HG03521 (cell line): ENCODE results near the gene CSNK1A1.
"Not testable (repeated sequence)": the region's sequence is repeated elsewhere in the genome, so short reads cannot be mapped to it uniquely, and the experiment has no call there.

ENCODE experiments used
- ATAC-seq: cut with Tn5 transposase; IDR thresholded peaks from one replicate; pipeline ENCODE4 v1.9.1; 2021; ENCODE audit warnings: mild to moderate bottlenecking, moderate library complexity; ENCODE audit not compliant: unreplicated experiment

CSNK1A1 gene

GRCh38 chr5:149459891-149460290 is 91.3 kb downstream of the CSNK1A1 start:
- ATAC-seq = no peak

- ATAC-seq = no peak
Measured at GRCh38 chr5:149457393-149457763, 93.9 kb downstream of the CSNK1A1 start.

- ATAC-seq = no peak
Measured at GRCh38 chr5:149456597-149457392, 94.4 kb downstream of the CSNK1A1 start.

GRCh38 chr5:149455889-149456409 is 95.3 kb downstream of the CSNK1A1 start:
- no peak for ATAC-seq

GRCh38 chr5:149453618-149454415 is 97.4 kb downstream of the CSNK1A1 start:
- ATAC-seq = no peak

- ATAC-seq = no peak
Measured at GRCh38 chr5:149452665-149453617, 98.3 kb downstream of the CSNK1A1 start.

GRCh38 chr5:149452007-149452664 is 99.1 kb downstream of the CSNK1A1 start:
- no peak for ATAC-seq

- no peak for ATAC-seq
Measured at GRCh38 chr5:149450199-149450598, 101.0 kb downstream of the CSNK1A1 start.

- ATAC-seq = no peak
Measured at GRCh38 chr5:149448831-149449714, 102.2 kb downstream of the CSNK1A1 start.

- ATAC-seq = no peak
Measured at GRCh38 chr5:149448431-149448830, 102.8 kb downstream of the CSNK1A1 start.

GRCh38 chr5:149447373-149448367 is 103.6 kb downstream of the CSNK1A1 start:
- no peak for ATAC-seq

- not testable (repeated sequence) for ATAC-seq
Measured at GRCh38 chr5:149446794-149447193, 104.4 kb downstream of the CSNK1A1 start.

- no peak for ATAC-seq
Measured at GRCh38 chr5:149445739-149446369, 105.4 kb downstream of the CSNK1A1 start.

- no peak for ATAC-seq
Measured at GRCh38 chr5:149445343-149445738, 105.9 kb downstream of the CSNK1A1 start.

- not testable (repeated sequence) for ATAC-seq
Measured at GRCh38 chr5:149444430-149444829, 106.8 kb downstream of the CSNK1A1 start.

- ATAC-seq = no peak
Measured at GRCh38 chr5:149443210-149443609, 108.0 kb downstream of the CSNK1A1 start.

GRCh38 chr5:149442563-149443182 is 108.6 kb downstream of the CSNK1A1 start:
- peak; percentile 76 for ATAC-seq
